PC-3 (cell line): ENCODE results near the gene LILRB4. TPM values are rescaled to one million over a fixed set of nuclear protein-coding genes. Genes with fewer than 3 reads are reported as not detected.

Experiments used
- ATAC-seq: fragments of 200-7000 bp; cut with Tn5 transposase; 2 replicates; pipeline ENCODE4 v1.9.1; 2020; ENCODE audit warnings: mild to moderate bottlenecking, moderate library complexity
- Bru-seq: library from RNA; stranded (reverse); fragments of 400-500 nt; gene quantifications from one replicate; lab custom pipeline; 2021; lab: Mats Ljungman, UMichigan
- BruChase-seq, 2 experiments: library from RNA; stranded (reverse); fragments of 400-500 nt; gene quantifications; one replicate each; lab custom pipeline; 2021; lab: Mats Ljungman, UMichigan
- BruUV-seq: library from RNA; stranded (reverse); fragments of 400-500 nt; replicated peaks from 2 replicates; lab custom pipeline; 2021; lab: Mats Ljungman, UMichigan
- CTCF ChIA-PET: fragments of 300-600 bp; sonication (Branson Sonifier 250); formaldehyde crosslinking; loops from one replicate; lab custom pipeline; 2022; ENCODE audit warnings: antibody characterized with exemption; lab: Charles Lee
- POLR2A ChIA-PET: fragments of 300-600 bp; sonication (Branson Sonifier 250); formaldehyde crosslinking; loops from one replicate; lab custom pipeline; 2022; ENCODE audit warnings: antibody characterized with exemption; ENCODE audit not compliant: unreplicated experiment; lab: Charles Lee
- DNase-seq: peaks from one replicate; pipeline ENCODE4 v3.0.0-alpha.2; 2015
- H2AFZ ChIP-seq: fragments of 300-600 bp; sonication (generic); 2 replicates; pipeline ENCODE4 v1.6.0; 2016; ENCODE audit warnings: antibody characterized with exemption, low read length
- H3F3A ChIP-seq: fragments of 300-600 bp; sonication (generic); one replicate; pipeline ENCODE4 v1.6.0; 2017; ENCODE audit warnings: antibody characterized with exemption, low read length, control low read depth, mild to moderate bottlenecking; ENCODE audit not compliant: unreplicated experiment
- H3K27ac ChIP-seq: fragments of 300-600 bp; sonication (generic); 2 replicates; pipeline ENCODE4 v1.5.1; 2016; ENCODE audit warnings: mild to moderate bottlenecking, low read length
- H3K27me3 ChIP-seq: fragments of 300-600 bp; sonication (generic); 2 replicates; pipeline ENCODE4 v1.6.1; 2016; ENCODE audit warnings: low read length, mixed read lengths
- H3K36me3 ChIP-seq: fragments of 300-600 bp; sonication (generic); 2 replicates; pipeline ENCODE4 v1.6.1; 2016; ENCODE audit warnings: low read depth, mixed run types, low read length, mixed read lengths
- H3K4me1 ChIP-seq: fragments of 300-600 bp; sonication (generic); 2 replicates; pipeline ENCODE4 v1.5.1; 2016; ENCODE audit warnings: low read length; ENCODE audit not compliant: insufficient read depth
- H3K4me2 ChIP-seq: fragments of 300-600 bp; sonication (generic); 2 replicates; pipeline ENCODE4 v1.6.0; 2016; ENCODE audit warnings: low read length
- H3K4me3 ChIP-seq: fragments of 300-600 bp; sonication (generic); 2 replicates; pipeline ENCODE4 v1.5.1; 2016; ENCODE audit warnings: mild to moderate bottlenecking, low read length, mixed read lengths
- H3K79me2 ChIP-seq: fragments of 300-600 bp; sonication (generic); 2 replicates; pipeline ENCODE4 v1.6.1; 2017; ENCODE audit warnings: low read length, mixed read lengths
- H3K9ac ChIP-seq: fragments of 300-600 bp; sonication (generic); 2 replicates; pipeline ENCODE4 v1.6.0; 2016; ENCODE audit warnings: mild to moderate bottlenecking, low read length
- H3K9me2 ChIP-seq: fragments of 300-600 bp; sonication (generic); replicated peaks from 2 replicates; pipeline ENCODE4 v1.6.1; 2016; ENCODE audit warnings: mixed run types, low read length, mixed read lengths
- H3K9me3 ChIP-seq: fragments of 300-600 bp; sonication (generic); 2 replicates; pipeline ENCODE4 v1.6.1; 2016; ENCODE audit warnings: low read length, mixed read lengths
- H4K20me1 ChIP-seq: fragments of 300-600 bp; sonication (generic); 2 replicates; pipeline ENCODE4 v1.6.1; 2016; ENCODE audit warnings: low read length, mixed read lengths
- CTCF ChIP-seq: fragments of 300-600 bp; sonication (generic); conservative IDR thresholded peaks from 2 replicates; pipeline ENCODE4 v1.5.1; 2017; ENCODE audit warnings: antibody characterized with exemption, low read depth, mild to moderate bottlenecking, low read length
- EZH2 ChIP-seq: fragments of 300-600 bp; sonication (generic); IDR thresholded peaks from one replicate; pipeline ENCODE4 v1.6.1; 2017; ENCODE audit warnings: antibody characterized with exemption, mild to moderate bottlenecking, low read length; ENCODE audit not compliant: unreplicated experiment
- EZH2phosphoT487 ChIP-seq: fragments of 300-600 bp; sonication (generic); IDR thresholded peaks from 2 replicates; pipeline ENCODE4 v1.6.1; 2018; ENCODE audit warnings: mild to moderate bottlenecking, antibody characterized with exemption, low read length, borderline replicate concordance
- intact Hi-C: fragments of 100-400 bp; cut with micrococcal nuclease; formaldehyde crosslinking; loops from 2 replicates; pipeline ENCODE4 v1.9.0; 2023
- long read RNA-seq: library from polyadenylated mRNA; unstranded; transcript quantifications from one replicate; pipeline ENCODE4 v2.0.0, GENCODE V29; 2021; ENCODE audit not compliant: unreplicated experiment
- total RNA-seq: library from RNA; depleted of rRNA; stranded (reverse); fragments of >200 nt; gene quantifications from 2 replicates; pipeline ENCODE4 v1.2.3, GENCODE V29; 2014; rRNA removed

LILRB4 gene
- total RNA-seq, result not detected in 2 replicates
- Bru-seq, nascent RNA, result not detected
- not detected for BruChase-seq, experiment 1, labeled RNA remaining after a 6-hour chase
- not detected for BruChase-seq, experiment 2, labeled RNA remaining after a 2-hour chase
- long read RNA-seq, result 0 reads

GRCh38 chr19:54662730-54663129 lies at the start of gene LILRB4:
LILRB4 (plus strand) TSS chr19:54662985; CDS start chr19:54663034, 49 bp downstream.
- Histone ChIP-seq H4K20me1 (no peaks in the 10 kb centered on the region), H3K9me2 (no peaks in the 10 kb centered on the region), H2AFZ (no peak within 1 kb of the TSS), H3F3A (no peaks in the 10 kb centered on the region), H3K4me1 (no peaks in the 10 kb centered on the region), H3K27ac (no peak within 1 kb of the TSS), H3K4me2 (no peak within 1 kb of the TSS), H3K9ac (no peak within 1 kb of the TSS), H3K27me3 (peaks cover 69% of the 10 kb centered on the region), H3K36me3 (no peaks in the 10 kb centered on the region), H3K4me3 (no peak within 1 kb of the TSS), H3K79me2 (no peaks in the 10 kb centered on the region), H3K9me3 (no peaks in the 10 kb centered on the region)
- DNase-seq (no peak), ATAC-seq (no peak)
- ChIA-PET CTCF (interaction anchor here (0.5 kb wide), 1 partner anchor 10 kb away, joined by 7 read pairs; no protein-coding TSS in a partner anchor), POLR2A (no interaction called here)
- intact Hi-C loops, result no loop called here
- no TSS peak for BruUV-seq
- TF ChIP-seq EZH2 (no peak), EZH2phosphoT487 (no peak), CTCF (no peak)

DNA sequence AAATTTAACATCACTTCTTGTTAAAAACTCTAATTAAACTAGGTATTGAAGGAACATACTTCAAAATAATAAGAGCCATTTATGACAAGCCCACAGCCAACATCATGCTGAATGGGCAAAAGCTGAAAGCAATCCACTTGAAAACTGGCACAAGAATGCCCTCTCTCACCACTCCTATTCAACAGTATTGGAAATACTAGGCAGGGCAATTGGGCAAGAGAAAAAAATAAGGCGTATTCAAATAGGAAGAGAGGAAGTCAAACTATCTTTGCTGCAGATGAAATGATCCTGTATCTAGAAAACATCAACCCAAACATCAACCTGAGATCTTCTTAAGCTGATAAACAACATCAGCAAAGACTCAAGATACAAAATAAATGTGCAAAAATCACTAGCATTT lies 48.1 kb upstream of the LILRB4 start:
- CTCF ChIA-PET, result no interaction called here
- POLR2A ChIA-PET, result no interaction called here
- no peaks in the 10 kb centered on the region for H3K79me2 ChIP-seq
- H3K4me3 ChIP-seq, result no peak overlapping the region
- H3K27ac ChIP-seq, result no peak overlapping the region
- no peaks in the 10 kb centered on the region for H3F3A ChIP-seq
- TF ChIP-seq EZH2phosphoT487 (no peak), CTCF (no peak), EZH2 (no peak)
- peaks cover 44% of the 10 kb centered on the region for H3K27me3 ChIP-seq
- H3K9me3 ChIP-seq, result 0 out of 2 replicates have a peak, but pooled peaks cover 6% of the 10 kb centered on the region
- H3K4me1 ChIP-seq, result no peaks in the 10 kb centered on the region
- no peaks in the 10 kb centered on the region for H4K20me1 ChIP-seq
- BruUV-seq, result no TSS peak
- ATAC-seq, result no peak
- no peaks in the 10 kb centered on the region for H3K36me3 ChIP-seq
- no peaks in the 10 kb centered on the region for H3K9me2 ChIP-seq
- intact Hi-C loops, result no loop called here
- H3K4me2 ChIP-seq, result no peak overlapping the region
- H3K9ac ChIP-seq, result no peak overlapping the region
- no peak overlapping the region for H2AFZ ChIP-seq
- no peak for DNase-seq

DNA sequence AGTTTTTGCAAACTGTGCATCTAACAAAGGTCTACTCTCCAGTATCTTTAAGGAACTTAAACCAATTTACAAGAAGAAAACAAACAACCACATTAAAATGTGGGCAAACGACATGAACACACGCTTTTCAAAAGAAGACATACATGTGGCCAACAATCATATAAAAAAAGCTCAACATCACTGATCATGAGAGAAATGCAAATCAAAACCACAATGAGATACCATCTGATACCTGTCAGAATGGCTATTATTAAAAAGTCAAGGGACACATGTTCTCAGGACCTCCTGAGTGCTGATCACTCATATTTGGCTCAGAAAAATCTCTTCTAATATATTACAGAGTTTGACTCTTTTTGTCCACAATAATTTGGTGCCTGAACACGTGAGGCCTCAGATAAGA lies 46.7 kb upstream of the LILRB4 start:
- no peak overlapping the region for H3K27ac ChIP-seq
- H3K27me3 ChIP-seq, result peaks cover 40% of the 10 kb centered on the region
- ChIA-PET CTCF (no interaction called here), POLR2A (no interaction called here)
- no peak overlapping the region for H3K9ac ChIP-seq
- no peaks in the 10 kb centered on the region for H3K36me3 ChIP-seq
- TF ChIP-seq EZH2phosphoT487 (no peak), CTCF (no peak)
- no peak overlapping the region for H3K4me3 ChIP-seq
- H3K4me2 ChIP-seq, result no peak overlapping the region
- no peaks in the 10 kb centered on the region for H4K20me1 ChIP-seq
- intact Hi-C loops, result no loop called here
- BruUV-seq, result no TSS peak
- DNase-seq (no peak), ATAC-seq (no peak)
- no peaks in the 10 kb centered on the region for H3K4me1 ChIP-seq
- H3K9me2 ChIP-seq, result no peaks in the 10 kb centered on the region
- H2AFZ ChIP-seq, result no peak overlapping the region
- H3F3A ChIP-seq, result no peaks in the 10 kb centered on the region
- 0 out of 2 replicates have a peak, but pooled peaks cover 6% of the 10 kb centered on the region for H3K9me3 ChIP-seq
- no peaks in the 10 kb centered on the region for H3K79me2 ChIP-seq
